Fibroblast of upper back skin (primary cell): ENCODE measurements around the gene DEAF1.

Experiments used
- DNase-seq: peaks from one replicate; pipeline ENCODE4 v3.0.0-alpha.2; 2013

Gene DEAF1

DNA sequence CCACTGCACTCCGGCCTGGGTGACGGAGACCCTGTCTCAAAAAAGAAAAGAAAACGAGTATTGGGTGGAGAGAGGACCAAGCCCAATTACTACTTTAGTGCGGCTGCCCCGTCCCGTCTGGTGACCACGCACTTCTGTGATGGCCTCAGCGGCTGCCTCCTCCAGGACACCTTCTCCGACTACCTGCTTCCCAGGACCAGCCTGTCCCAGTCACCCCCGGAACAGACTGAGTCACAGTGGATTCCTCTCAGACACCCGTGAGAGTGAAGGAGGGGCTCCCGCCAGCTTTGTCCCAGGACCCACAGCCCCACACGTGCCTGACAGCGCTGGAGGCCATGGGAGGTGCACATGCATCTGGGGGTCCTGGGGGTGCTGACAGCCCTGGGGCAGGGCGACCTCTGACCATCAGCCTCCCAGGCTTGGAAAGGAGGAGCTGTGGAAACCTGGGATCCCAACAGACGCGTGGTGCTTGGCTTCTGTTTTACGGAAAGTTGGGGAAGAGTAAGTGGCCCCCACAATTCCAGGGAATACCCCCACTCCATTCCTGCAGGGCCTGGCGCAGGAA is 53.1 kb downstream of the DEAF1 start:
- no peak for DNase-seq

DNA sequence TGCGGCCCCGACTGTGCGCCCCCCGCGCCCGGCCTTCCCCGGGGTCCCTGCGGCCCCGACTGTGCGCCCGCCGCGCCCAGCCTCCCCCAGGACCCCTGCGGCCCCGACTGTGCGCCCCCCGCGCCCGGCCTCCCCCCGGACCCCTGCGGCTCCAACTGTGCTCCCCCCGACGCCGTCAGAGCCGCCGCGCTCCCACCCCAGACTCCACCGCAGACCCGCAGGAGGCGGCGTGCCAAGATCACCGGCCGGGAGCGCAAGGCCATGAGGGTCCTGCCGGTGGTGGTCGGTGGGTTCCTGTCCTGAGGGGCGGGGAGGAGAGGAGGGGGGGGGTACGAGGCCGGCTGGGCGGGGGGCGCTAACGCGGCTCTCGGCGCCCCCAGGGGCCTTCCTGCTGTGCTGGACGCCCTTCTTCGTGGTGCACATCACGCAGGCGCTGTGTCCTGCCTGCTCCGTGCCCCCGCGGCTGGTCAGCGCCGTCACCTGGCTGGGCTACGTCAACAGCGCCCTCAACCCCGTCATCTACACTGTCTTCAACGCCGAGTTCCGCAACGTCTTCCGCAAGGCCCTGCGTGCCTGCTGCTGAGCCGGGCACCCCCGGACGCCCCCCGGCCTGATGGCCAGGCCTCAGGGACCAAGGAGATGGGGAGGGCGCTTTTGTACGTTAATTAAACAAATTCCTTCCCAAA is 54.9 kb downstream of the DEAF1 start:
- no peak for DNase-seq

DNA sequence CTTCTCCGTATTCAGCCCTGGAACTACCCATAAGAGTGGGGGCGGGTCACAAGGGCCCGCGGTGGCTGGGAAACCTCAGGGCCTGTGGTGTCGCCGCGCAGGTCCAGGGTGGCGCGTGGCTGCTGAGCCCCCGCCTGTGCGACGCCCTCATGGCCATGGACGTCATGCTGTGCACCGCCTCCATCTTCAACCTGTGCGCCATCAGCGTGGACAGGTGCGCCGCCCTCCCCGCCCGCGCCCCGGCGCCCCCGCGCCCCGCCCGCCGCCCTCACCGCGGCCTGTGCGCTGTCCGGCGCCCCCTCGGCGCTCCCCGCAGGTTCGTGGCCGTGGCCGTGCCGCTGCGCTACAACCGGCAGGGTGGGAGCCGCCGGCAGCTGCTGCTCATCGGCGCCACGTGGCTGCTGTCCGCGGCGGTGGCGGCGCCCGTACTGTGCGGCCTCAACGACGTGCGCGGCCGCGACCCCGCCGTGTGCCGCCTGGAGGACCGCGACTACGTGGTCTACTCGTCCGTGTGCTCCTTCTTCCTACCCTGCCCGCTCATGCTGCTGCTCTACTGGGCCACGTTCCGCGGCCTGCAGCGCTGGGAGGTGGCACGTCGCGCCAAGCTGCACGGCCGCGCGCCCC is 55.6 kb downstream of the DEAF1 start:
- no peak for DNase-seq

DNA sequence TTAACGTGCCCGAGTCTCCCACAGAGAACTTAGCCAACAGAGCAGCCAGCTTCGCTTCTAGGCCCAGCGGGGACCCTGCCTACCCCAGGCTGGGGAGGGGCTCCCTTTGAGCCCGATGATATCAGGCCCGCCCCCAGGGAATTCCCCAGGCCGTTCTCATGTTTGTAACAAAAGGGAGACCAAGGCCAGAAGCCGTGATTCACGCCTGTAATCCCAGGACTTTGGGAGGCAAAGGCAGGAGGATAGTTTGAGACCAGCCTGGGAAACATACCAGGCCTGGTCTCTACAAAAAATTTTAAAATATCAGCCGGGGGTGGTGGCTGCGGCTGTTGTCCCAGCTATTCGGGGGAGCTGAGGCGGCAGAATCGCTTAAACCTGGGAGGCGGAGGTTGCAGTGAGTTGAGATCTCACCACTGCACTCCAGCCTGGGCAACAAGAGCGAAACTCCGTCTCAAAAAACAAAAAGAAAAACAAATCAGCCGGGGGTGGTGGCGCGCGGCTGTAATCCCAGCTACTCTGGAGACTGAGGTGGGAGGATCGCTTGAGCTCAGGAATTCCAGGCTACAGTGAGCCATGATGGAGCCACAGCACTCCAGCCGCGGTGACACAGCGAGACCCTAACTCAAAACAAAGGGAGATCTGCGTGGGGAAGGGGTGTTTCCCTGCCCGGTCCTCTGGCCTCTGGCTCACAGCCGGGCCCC is 56.2 kb downstream of the DEAF1 start:
- DNase-seq: peak; percentile 29

DNA sequence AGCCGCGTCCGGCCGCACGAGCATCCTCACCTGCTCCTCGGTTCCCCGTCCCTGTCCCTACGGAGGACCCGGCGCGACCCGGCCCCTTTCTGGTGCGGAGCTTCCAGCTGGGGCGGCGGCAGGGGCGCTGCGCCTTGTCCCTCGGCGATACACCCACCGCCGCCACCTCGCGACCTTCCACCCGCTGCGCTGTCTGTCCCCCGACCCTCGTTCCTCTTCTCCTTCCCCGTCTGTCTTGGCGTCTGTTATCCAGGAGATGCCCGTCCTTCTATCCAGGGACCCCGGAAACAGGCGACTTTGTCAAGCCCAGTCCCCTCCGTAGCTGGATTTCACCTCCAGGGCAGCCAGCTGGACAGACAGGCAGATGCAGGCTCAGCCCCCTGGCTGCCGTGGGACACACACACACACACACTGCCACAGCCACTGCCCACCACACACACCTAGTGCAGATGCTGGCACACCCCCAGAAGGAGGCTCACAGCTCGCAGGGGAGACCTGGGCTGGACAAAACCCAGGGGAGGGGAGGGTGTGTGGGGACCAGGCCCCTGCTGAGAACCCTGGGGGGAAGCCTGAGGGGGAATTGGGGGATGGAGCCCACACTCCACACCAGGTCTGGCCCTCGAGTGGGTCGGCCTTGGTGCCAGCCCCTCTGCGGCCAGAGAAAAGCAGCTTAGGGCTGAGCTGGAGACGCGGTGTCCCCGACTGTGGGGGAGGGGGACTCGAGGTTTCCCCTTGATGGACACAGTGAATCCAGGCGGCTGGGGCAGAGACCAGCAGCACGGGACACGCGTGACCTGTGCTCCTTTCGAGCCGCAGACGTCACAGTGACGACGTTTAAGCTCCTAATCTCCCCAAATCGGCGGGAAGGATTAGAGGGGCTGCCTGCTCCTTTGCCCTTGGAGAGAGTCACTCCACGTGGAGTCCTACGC is 57.2 kb downstream of the DEAF1 start:
- no peak for DNase-seq

DNA sequence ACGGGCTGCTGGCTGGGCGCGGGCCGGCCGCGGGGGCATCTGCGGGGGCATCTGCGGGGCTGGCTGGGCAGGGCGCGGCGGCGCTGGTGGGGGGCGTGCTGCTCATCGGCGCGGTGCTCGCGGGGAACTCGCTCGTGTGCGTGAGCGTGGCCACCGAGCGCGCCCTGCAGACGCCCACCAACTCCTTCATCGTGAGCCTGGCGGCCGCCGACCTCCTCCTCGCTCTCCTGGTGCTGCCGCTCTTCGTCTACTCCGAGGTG is 57.8 kb downstream of the DEAF1 start:
- no peak for DNase-seq

DNA sequence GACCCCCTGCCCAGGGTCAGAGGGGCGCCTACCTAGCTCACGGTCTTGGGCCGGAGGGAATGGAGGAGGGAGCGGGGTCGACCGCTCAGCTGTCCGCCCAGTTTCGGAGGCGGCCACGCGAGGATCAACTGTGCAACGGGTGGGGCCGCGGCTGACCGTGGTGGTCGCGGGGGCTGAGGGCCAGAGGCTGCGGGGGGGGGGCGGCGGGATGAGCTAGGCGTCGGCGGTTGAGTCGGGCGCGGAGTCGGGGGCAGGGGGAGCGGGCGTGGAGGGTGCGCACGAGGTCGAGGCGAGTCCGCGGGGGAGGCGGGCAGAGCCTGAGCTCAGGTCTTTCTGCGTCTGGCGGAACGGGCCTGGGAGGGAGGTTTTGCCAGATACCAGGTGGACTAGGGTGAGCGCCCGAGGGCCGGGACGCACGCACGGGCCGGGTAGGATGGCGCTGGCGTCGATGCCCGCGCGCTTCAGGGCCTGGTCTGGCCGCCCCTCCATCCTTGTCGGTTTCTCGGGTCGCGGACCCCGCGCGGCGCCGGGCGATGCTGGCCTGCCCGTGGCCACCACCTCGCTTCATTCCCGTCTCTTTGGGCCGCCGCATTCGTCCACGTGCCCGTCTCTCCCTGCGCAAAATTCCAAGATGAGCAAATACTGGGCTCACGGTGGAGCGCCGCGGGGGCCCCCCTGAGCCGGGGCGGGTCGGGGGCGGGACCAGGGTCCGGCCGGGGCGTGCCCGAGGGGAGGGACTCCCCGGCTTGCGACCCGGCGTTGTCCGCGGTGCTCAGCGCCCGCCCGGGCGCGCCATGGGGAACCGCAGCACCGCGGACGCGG is 58.3 kb downstream of the DEAF1 start, which contains the start of gene DRD4:
Gene DRD4, plus strand, starts transcription at position 759 of the 822 bp plus-strand sequence. Its CDS starts 36 bp downstream, at position 795.
- peak; percentile 29 for DNase-seq

DNA sequence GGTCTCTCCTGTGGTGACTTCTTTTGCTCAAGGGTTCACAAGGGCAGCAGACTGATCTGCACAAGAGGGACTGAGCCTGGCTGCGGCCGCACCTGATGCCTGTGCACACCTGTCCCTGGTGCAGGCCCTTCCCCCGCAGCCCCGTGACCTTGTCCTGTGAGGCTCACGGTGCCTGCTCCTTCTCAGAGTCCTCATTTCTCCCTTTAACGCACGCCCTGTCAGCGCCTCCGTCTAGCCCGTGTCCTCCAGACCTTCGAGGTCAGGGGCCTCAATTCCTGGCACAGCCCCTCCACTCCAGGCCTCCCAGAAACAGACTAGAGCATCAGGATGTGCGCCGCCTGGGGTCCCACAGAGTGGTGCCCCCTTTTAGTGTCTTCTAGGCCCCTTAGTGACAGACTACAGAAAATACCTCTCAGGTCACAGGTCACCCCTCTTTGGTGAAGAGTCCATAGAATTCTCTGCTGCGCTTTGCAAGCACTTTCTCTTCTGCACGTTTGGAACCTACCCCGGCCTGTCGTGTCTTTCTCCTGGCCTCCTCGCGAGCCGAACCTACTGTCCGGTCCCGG is 59.0 kb downstream of the DEAF1 start:
- no peak for DNase-seq

DNA sequence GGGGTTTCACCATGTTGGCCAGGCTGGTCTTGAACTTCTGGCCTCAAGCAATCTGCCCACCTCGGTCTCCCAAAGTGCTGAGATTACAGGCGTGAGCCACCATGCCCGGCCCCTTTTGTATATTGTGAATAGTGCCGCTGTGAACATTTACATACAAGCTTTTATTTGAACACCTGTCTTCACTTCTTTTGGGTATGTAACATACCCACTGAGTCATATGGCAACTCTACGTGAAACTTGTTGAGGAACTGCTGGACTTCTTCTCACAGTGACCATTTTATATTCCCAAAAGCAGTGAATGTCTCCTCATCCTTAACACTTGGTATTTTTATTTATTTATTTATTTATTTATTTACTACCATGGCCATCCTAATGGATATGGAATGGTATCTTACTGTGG is 64.2 kb downstream of the DEAF1 start:
- DNase-seq: no peak

DNA sequence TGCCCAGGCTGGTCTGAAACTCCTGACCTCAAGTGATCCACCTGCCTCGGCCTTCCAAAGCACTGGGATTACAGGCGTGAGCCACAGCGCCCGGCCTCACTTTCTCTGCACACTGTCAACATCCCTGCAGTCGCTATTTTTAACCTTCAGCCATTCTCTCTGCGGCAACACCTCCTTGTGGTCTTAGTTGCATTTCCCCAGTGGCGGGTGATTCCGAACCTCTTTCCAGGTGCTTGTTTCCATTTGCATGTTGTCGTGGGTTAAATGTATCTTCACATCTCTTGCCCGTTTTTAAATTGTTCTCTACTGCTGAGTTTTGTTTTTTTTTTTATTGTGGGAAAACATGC is 65.8 kb downstream of the DEAF1 start:
- no peak for DNase-seq

DNA sequence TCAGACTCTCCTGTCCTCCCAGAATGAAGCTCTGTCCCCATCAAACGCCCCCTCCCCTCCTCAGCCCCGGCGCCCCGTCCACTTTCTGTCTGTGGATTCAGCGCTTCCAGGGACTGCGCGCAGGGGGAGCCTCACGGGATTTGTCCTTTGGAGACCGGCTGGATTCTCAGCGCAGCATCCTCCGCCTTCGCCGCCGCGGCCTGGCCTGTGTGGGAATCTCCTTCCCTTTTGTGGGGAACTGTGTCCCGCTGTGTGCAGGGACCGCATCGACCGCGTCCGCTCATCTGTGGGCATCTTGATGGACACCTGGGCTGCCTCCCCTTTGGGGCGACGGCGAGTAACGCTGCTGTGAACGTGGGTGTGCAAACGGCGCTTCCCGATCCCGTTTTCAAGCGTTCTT is 67.0 kb downstream of the DEAF1 start:
- DNase-seq: no peak

DNA sequence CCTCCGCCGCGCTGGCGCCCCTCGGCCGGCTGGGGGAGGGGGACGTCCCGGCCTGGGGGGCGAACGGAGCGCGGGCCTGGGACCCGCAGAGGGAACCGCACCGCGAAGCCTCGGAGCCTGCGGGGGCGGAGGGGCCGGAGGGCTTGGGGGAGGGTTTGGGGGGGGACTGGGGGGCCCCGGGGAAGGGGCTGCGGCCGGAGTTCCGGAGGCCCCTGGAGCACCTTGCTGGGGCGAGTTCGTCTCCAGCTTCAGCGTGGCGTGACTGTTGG is 67.8 kb downstream of the DEAF1 start:
- no peak for DNase-seq

DNA sequence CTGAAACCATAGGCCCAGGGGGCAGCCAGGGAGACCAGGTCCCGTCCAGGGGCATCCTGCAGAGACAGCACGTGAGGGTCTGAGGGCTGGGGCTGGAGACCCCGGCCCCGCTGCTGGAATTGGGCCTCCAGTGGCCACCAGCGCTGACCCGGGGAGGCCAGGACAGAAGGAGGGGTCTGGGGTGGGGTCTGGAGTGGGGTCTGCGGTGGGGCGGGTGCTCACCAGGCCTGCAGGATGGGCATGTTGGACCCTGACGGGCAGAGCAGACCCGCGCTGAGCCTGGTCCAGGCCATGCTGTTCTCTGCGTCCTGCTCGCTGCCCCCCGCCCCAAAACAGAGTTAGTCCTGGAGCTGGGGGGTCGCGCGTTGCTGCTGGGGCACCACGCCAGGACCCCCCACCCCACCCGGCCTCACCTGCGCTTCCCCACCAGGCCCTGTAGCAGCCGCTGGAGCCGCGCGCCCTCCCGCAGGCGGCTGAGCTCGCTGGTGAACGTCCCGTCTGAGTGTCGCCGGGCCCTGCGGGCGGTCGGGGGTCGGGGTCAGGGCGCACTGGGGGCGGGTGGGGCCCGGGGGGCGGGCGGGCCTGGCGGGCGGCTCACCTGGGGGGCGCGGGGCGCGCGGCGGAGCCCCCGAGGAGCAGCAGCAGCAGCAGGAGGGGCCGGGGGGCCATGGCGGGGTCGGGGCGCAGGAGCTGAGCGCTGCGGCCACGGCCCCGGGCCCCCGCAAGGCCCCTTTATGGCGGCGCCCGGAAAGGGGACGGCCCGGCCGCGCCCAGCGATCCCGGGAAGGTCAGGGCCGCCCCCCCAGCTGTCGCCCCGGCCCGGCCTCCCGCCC is 68.3 kb downstream of the DEAF1 start, which contains the start of gene SCT:
Gene SCT, minus strand, starts transcription at position 707 of the 833 bp plus-strand sequence. Its CDS starts 38 bp downstream, at position 669.
- no peak for DNase-seq

DNA sequence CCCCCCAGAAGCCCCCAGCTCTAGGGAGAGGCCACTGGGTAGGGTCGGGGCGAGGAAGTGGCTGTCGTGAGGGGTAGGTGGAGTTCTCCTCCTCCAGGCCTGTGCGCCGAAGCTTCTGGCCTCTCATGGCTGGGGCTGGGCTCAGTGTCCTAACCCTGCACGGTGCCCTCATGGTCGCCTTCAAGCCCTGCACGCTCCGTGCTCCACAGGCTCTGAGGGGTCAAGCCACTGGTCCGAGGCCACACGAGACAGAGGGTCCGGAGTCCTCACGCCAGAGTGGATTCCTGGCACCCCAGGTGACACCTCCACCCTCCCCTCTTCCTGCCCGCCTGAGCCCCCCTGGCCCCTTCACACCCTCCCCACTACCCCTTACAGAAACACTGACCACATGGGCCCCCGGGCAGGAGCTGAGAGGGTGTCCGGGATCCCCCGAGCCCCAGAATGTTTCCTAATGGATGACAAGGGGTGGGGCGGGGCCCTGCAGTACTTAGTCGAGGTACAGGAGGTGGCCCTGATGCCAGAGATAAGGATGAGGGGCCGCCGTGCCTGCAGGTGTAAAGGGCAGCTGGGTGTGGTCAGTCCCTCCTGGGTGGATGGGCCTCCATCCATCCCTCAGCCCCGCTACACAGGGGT is 69.3 kb downstream of the DEAF1 start:
- DNase-seq: no peak

DNA sequence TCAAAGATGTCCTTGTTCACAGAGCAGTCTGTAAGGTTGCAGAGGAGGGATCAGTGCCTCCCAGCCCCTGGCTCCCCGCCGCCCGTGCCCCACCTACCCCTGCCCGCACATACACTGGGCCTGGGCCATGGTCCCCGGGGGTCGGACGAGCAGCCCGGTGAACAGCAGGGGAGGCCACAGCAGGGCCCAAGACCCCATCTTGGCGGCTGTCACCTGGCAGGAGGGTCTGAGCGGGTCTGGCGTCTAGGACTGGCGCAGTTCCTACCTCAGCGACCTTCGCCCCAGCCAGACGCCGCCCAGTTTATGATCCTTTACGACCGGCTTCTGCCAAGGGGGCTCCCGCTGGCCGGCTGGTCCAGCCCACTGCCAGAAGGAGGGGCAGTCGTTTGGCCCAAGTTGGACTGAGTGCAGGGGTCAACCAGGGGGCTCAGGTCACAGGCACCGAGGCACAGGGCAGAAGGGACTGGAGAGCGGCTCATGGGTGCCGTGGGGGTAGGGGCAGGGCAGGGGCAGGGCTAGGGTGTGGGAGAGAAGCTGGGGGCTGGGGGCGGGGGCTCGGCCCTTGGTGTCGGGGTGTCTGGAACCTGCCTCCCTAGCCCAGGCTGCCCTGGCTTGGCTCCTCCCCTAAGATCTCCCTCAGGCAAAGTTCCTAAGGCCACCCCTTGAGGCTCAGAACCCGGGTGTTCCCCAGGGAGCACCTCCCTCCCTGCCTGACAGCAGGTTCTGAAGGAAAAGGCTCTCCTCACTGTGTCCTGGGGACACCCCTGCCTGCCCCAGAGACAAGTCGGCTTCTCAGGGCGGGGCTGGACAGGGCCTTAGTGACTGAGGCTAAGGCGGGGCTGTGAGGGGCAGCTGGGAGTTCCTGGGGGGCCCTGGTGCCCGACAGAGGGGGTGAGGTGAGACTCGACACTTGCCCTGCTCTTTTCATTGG is 70.1 kb downstream of the DEAF1 start, which contains the start of gene CDHR5:
Gene CDHR5, minus strand, starts transcription at position 251 of the 931 bp plus-strand sequence. Its CDS starts 53 bp downstream, at position 198.
- DNase-seq: no peak

DNA sequence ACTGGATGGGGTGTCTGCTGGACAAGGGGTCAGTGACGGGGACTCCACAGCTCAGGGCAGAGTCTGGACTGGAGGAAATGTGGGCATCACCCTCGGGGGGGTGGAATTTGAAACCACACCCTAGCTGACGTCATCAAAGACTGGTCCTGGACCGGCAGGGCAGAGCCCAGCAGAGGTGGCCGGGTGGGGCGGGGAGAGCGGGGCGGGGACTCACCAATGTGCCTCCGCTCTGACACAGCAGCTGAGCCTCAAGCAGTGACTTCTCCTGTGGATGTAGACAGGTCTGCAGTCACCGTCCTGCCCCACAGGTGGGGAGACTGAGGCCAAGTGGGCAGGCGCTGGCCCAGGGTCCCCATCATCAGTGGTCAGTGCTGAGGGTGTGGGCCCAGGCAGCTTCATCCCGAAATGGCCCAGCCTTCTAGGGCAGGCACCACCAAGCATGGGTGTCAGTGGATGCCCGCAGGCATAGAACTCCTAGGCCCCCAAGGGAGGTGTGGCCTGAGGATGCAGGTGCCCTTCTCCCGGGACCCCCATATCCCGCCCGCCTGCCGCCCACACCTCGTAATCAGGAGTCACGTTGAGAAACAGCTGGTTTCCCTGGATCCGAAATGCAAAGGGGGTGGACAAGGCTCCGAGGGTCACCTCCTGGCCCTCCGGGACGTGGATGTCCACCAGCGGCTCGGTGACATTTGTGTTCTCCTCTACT is 70.9 kb downstream of the DEAF1 start:
- no peak for DNase-seq

DNA sequence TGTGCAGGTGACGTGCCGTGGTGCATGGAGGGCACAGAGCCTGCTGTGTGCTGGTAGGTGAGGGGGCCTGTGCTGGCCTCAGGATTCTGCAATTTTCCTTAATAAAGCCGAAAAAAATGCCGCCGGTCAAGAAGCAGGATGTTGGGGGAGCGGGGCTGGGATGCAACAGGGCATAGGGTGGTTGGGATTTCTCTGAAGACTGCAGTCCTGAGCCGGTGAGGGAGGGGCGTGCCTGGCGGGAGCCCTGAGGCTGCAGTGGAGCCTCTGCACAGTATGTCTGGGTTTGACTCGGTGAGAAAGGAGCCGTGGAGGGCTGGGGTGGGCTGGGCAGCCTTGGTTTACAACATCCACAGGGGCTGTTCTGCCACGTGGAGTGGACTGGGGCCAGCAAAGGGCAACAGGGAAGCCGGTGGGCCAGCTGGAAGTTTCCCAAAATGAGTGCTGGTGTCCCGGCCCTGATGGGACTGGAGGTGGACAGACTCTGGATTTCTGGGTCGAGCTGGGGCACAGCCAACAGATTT is 71.6 kb downstream of the DEAF1 start:
- DNase-seq: no peak

DNA sequence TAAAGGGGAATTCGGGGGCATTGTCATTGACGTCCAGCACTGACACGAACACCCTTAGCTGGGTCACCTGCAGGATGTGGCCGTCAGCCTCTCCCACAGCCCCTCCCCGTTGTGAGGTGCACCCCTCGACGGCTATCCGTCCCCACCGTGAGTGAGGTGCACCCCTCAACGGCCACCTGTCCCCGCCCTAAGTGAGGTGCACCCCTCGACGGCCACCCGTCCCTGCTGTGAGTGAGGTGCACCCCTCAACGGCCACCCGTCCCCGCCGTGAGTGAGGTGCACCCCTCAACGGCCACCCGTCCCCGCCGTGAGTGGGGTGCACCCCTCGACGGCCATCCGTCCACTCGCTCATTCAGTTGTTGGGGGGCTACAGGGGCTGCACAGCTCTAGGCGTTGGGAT is 73.2 kb downstream of the DEAF1 start:
- no peak for DNase-seq
